ENCODE measurements around the gene LTO1.

- TF ChIP-seq CTCF (IDR thresholded peaks at IDR 0.05) (no peak), ZFX (IDR thresholded peaks at IDR 0.05; ENCODE audit: borderline replicate concordance) (no peak)
Measured at GRCh38 chr11:69697861-69698260, 22.7 kb upstream of the LTO1 start.
